C4-2B (cell line): ENCODE data around the gene MSI2.

ENCODE experiments used
- CTCF ChIP-seq: fragments of 450-650 bp; conservative IDR thresholded peaks from 2 replicates; pipeline ENCODE4 v1.5.1; 2017; ENCODE audit warnings: mild to moderate bottlenecking
- ZFX ChIP-seq: fragments of 450-650 bp; IDR thresholded peaks from 2 replicates; pipeline ENCODE4 v1.6.1; 2017

DNA sequence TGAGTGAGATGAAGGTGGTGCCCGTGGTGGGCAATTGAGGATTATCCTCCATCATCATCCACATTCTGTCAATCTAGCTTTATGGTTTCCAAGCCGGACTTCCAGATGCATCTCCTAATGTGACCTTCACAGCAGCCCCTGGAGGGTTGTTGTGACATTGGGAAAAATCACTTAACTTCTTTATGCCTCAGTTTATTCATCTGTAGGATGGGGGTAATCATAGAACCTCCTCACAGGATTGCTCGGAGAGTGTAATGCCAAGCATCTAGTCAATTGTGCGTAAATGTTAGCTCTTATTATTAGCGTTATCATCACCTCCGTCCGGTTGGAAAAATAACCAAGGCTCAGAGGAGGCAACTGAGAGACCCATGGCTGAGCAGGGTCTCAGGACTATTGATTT is 274.8 kb downstream of the MSI2 start:
- TF ChIP-seq CTCF (no peak), ZFX (no peak)
